CD4-positive, alpha-beta T cell (primary cell): Measurements from ENCODE around the gene IFI27L1. TPM values are rescaled to one million over a fixed set of nuclear protein-coding genes. Genes with fewer than 3 reads are reported as not detected.
A peak's percentile ranks its signal among the peaks of the same experiment; 100 is the strongest.

Source experiments
- ATAC-seq: fragments of 200-7000 bp; cut with Tn5 transposase; one replicate; pipeline ENCODE4 v1.10.0; 2022; ENCODE audit warnings: mild to moderate bottlenecking; ENCODE audit not compliant: poor library complexity
- CTCF ChIA-PET: fragments of 350-600 bp; sonication (Branson Sonifier 250); formaldehyde crosslinking; loops from one replicate; lab custom pipeline; 2021; ENCODE audit warnings: antibody characterized with exemption, inconsistent platforms; lab: Charles Lee
- POLR2A ChIA-PET: fragments of 350-600 bp; sonication (Branson Sonifier 250); formaldehyde crosslinking; loops from one replicate; lab custom pipeline; 2021; ENCODE audit warnings: antibody characterized with exemption, inconsistent platforms; lab: Charles Lee
- DNase-seq, 14 experiments: peaks; one replicate each; pipeline ENCODE4 v3.0.0-alpha.2; 2013 to 2020; ENCODE audit warnings: mixed read lengths in 2 of 14
- H3K27ac ChIP-seq, 2 donors: one replicate each; pipeline versions ENCODE4 v1.5.1 to v1.7.0; 2013; ENCODE audit warnings: low read length in 2 of 2, low read depth in 1 of 2, mild to moderate bottlenecking in 1 of 2
- H3K27me3 ChIP-seq, 2 experiments: 1 replicate in 1 of 2; 2 replicates in 1 of 2; pipeline versions ENCODE4 v1.6.1 to v1.7.0; 2013; ENCODE audit warnings: low read length in 2 of 2, control low read depth in 1 of 2, mild to moderate bottlenecking in 1 of 2, moderate library complexity in 1 of 2; ENCODE audit not compliant: insufficient read depth in 2 of 2, control insufficient read depth in 1 of 2
- H3K36me3 ChIP-seq: one replicate; pipeline ENCODE4 v1.6.1; 2013; ENCODE audit warnings: low read length, control low read depth; ENCODE audit not compliant: insufficient read depth
- H3K4me1 ChIP-seq: one replicate; pipeline ENCODE4 v1.6.1; 2013; ENCODE audit warnings: low read length, control low read depth; ENCODE audit not compliant: insufficient read depth
- H3K4me3 ChIP-seq: one replicate; pipeline ENCODE4 v1.5.1; 2013; ENCODE audit warnings: mild to moderate bottlenecking, low read length, moderate library complexity
- H3K9me3 ChIP-seq, 2 experiments: 1 replicate in 1 of 2; 2 replicates in 1 of 2; pipeline versions ENCODE4 v1.6.1 to v1.7.0; 2013; ENCODE audit warnings: low read length in 2 of 2, mild to moderate bottlenecking in 2 of 2, control low read depth in 1 of 2, moderate library complexity in 1 of 2; ENCODE audit not compliant: control insufficient read depth in 1 of 2, insufficient read depth in 1 of 2
- H3K27ac Mint-ChIP-seq: one replicate; pipeline ENCODE4 v1.8.0; 2020; ENCODE audit warnings: mixed read lengths
- H3K27me3 Mint-ChIP-seq: one replicate; pipeline ENCODE4 v1.8.0; 2021; ENCODE audit warnings: mixed read lengths
- H3K36me3 Mint-ChIP-seq: one replicate; pipeline ENCODE4 v1.8.0; 2021; ENCODE audit warnings: low read depth, mixed read lengths
- H3K4me1 Mint-ChIP-seq: one replicate; pipeline ENCODE4 v1.8.0; 2021; ENCODE audit warnings: low read depth, mixed read lengths
- H3K4me3 Mint-ChIP-seq: one replicate; pipeline ENCODE4 v1.8.0; 2020; ENCODE audit warnings: mild to moderate bottlenecking, mixed read lengths
- H3K9me3 Mint-ChIP-seq: one replicate; pipeline ENCODE4 v1.8.0; 2020; ENCODE audit warnings: mixed read lengths
- CTCF ChIP-seq: fragments of 200-600 bp; IDR thresholded peaks from one replicate; pipeline ENCODE4 v1.8.0; 2022; ENCODE audit warnings: antibody characterized with exemption, mild to moderate bottlenecking
- intact Hi-C, 2 experiments: fragments of 100-400 bp; cut with DNase I in 1 of 2; cut with micrococcal nuclease in 1 of 2; formaldehyde crosslinking; loops; one replicate each; pipeline versions ENCODE4 v1.15.1 to v1.9.0; 2023 to 2025; cut with DNase I, micrococcal nuclease
- polyA plus RNA-seq, 2 donors: library from polyadenylated mRNA; unstranded; fragments of 120-200 nt; gene quantifications; one replicate each; pipeline ENCODE4 v1.2.1, GENCODE V29; 2013
- total RNA-seq, 174 experiments: library from RNA in 2 of 174; stranded (reverse) in 2 of 174; gene quantifications; one replicate each; pipeline ENCODE4 v1.2.3 and lab custom pipeline; 2021 to 2026

IFI27L1 gene
- total RNA-seq (10 to 100 TPM; 14.1 to 14.3 TPM), total RNA-seq (lab: John Stamatoyannopoulos, UW) (0.81 to 13.8 (median 3.5) reads per million in 172 experiments)
- 6.1 TPM for polyA plus RNA-seq (2013, experiment 1 of 2)
- 6.1 TPM for polyA plus RNA-seq (2013, experiment 2 of 2)

- Mint-ChIP-seq H3K4me3 (peak within 1 kb of the TSS; percentile 99), H3K9me3 (no peaks in the 10 kb centered on the region), H3K27ac (peak within 1 kb of the TSS; percentile 97), H3K36me3 (peaks cover 57% of the 10 kb centered on the region), H3K27me3 (no peaks in the 10 kb centered on the region), H3K4me1 (peaks cover 62% of the 10 kb centered on the region)
- DNase-seq (peak; percentile 93 to 99 (median 96)), ATAC-seq (peak; percentile 92)
- H3K27me3 ChIP-seq, result no peaks in the 10 kb centered on the region
- no peaks in the 10 kb centered on the region for H3K9me3 ChIP-seq
- intact Hi-C loops, result loop anchor here (2.0 to 10.0 kb wide), 4 partner anchors 52 to 966 kb away; partner anchors contain the start of genes BTBD7 (in 1 of the 2), ITPK1 (in 1 of the 2) and OTUB2 (in 1 of the 2)
- H3K4me1 ChIP-seq, result peaks cover 31% of the 10 kb centered on the region
- ChIA-PET CTCF (interaction anchor here (1.0 to 3.0 kb wide), 5 partner anchors 44 to 141 kb away, joined by 3 to 10 read pairs (median 5); no protein-coding TSS in a partner anchor), POLR2A (interaction anchor here (0.6 to 3.7 kb wide), 33 partner anchors 10 to 1960 kb away, joined by 3 to 33 read pairs (median 5); partner anchors contain the start of genes DICER1, GOLGA5, IFI27L2 and LYSET)
- peak within 1 kb of the TSS; percentile 98 for H3K4me3 ChIP-seq
- H3K36me3 ChIP-seq, result peaks cover 27% of the 10 kb centered on the region
- no peak for TF ChIP-seq CTCF
- H3K27ac ChIP-seq, result peak within 1 kb of the TSS; percentile 93
These were observed at the start of gene IFI27L1, which contains the start of gene DDX24 for GRCh38 chr14:94080621-94081385. IFI27L1 (plus strand) TSS chr14:94081310; CDS start chr14:94096938, 15,628 bp downstream. DDX24 (minus strand) TSS chr14:94081202; CDS start chr14:94079742, 1,460 bp downstream.

- no peaks in the 10 kb centered on the region for H3K27me3 ChIP-seq
- ATAC-seq (no peak), DNase-seq (no peak)
- no peaks in the 10 kb centered on the region for H3K36me3 Mint-ChIP-seq
- intact Hi-C loops, result no loop called here
- no peaks in the 10 kb centered on the region for H3K9me3 Mint-ChIP-seq
- H3K27ac Mint-ChIP-seq, result no peak overlapping the region
- no peak overlapping the region for H3K4me3 ChIP-seq
- no peak overlapping the region for H3K27ac ChIP-seq
- no peak for TF ChIP-seq CTCF
- H3K27me3 Mint-ChIP-seq, result no peaks in the 10 kb centered on the region
- no peaks in the 10 kb centered on the region for H3K36me3 ChIP-seq
- ChIA-PET POLR2A (no interaction called here), CTCF (no interaction called here)
- peaks cover 11% of the 10 kb centered on the region for H3K4me1 Mint-ChIP-seq
- H3K9me3 ChIP-seq, result no peaks in the 10 kb centered on the region
- H3K4me1 ChIP-seq, result peaks cover 28% of the 10 kb centered on the region
- no peak overlapping the region for H3K4me3 Mint-ChIP-seq
These were observed 49.2 kb upstream of the IFI27L1 start for GRCh38 chr14:94031883-94032279.

- Mint-ChIP-seq H3K9me3 (no peaks in the 10 kb centered on the region), H3K27ac (no peak overlapping the region), H3K4me1 (peaks cover 4% of the 10 kb centered on the region), H3K4me3 (no peak overlapping the region), H3K36me3 (no peaks in the 10 kb centered on the region), H3K27me3 (no peaks in the 10 kb centered on the region)
- H3K4me1 ChIP-seq, result peaks cover 4% of the 10 kb centered on the region
- no peak overlapping the region for H3K27ac ChIP-seq
- ChIA-PET CTCF (interaction anchor here (1.2 to 2.3 kb wide), 2 partner anchors 97 to 146 kb away, joined by 4 to 15 read pairs; no protein-coding TSS in a partner anchor), POLR2A (interaction anchor here (2.0 kb wide), 1 partner anchor 9 kb away, joined by 6 read pairs; the partner anchor contains the start of gene OTUB2)
- no peak for TF ChIP-seq CTCF
- DNase-seq (no peak), ATAC-seq (no peak)
- no peak overlapping the region for H3K4me3 ChIP-seq
- intact Hi-C loops, result loop anchor here in 1 of 2 experiments (5.0 kb wide), 1 partner anchor 452 kb away; no protein-coding TSS in a partner anchor
- H3K9me3 ChIP-seq, result no peaks in the 10 kb centered on the region
- no peaks in the 10 kb centered on the region for H3K27me3 ChIP-seq
- H3K36me3 ChIP-seq, result no peaks in the 10 kb centered on the region
These were observed 46.2 kb upstream of the IFI27L1 start for GRCh38 chr14:94034886-94035285.
